ENCODE results near the gene CFAP410.
"Not testable (repeated sequence)": the region's sequence is repeated elsewhere in the genome, so short reads cannot be mapped to it uniquely, and the experiment has no call there.

The CFAP410 gene

GRCh38 chr21:44318489-44319285 is 20.5 kb downstream of the CFAP410 start:
- DNase-seq (ENCODE audit: low read depth in 2 of 2): no peak

GRCh38 chr21:44317871-44318270 is 21.3 kb downstream of the CFAP410 start:
- no peak for DNase-seq (ENCODE audit: low read depth in 2 of 2)

- no peak for DNase-seq (ENCODE audit: low read depth in 2 of 2)
Measured at GRCh38 chr21:44317241-44317782, 21.9 kb downstream of the CFAP410 start.

- DNase-seq (ENCODE audit: low read depth in 2 of 2): no peak
Measured at GRCh38 chr21:44316277-44316900, 22.8 kb downstream of the CFAP410 start.

- no peak for DNase-seq (ENCODE audit: low read depth in 2 of 2)
Measured at GRCh38 chr21:44315691-44316203, 23.4 kb downstream of the CFAP410 start.

- DNase-seq (ENCODE audit: low read depth in 2 of 2): no peak
Measured at GRCh38 chr21:44314561-44314960, 24.6 kb downstream of the CFAP410 start.

- DNase-seq (ENCODE audit: low read depth in 2 of 2): no peak
Measured at GRCh38 chr21:44314128-44314527, 25.1 kb downstream of the CFAP410 start.

- no peak for DNase-seq (ENCODE audit: low read depth in 2 of 2)
Measured at GRCh38 chr21:44313451-44313850, 25.7 kb downstream of the CFAP410 start.

- DNase-seq (ENCODE audit: low read depth in 2 of 2): no peak
Measured at GRCh38 chr21:44312716-44313115, 26.5 kb downstream of the CFAP410 start.

- DNase-seq (ENCODE audit: low read depth in 2 of 2): no peak
Measured at GRCh38 chr21:44312089-44312488, 27.1 kb downstream of the CFAP410 start.

GRCh38 chr21:44310628-44311507 is 28.3 kb downstream of the CFAP410 start:
- DNase-seq (ENCODE audit: low read depth in 2 of 2): no peak

GRCh38 chr21:44306936-44307704 is 32.1 kb downstream of the CFAP410 start:
- DNase-seq (ENCODE audit: low read depth in 2 of 2): no peak

- DNase-seq (ENCODE audit: low read depth in 2 of 2): no peak
Measured at GRCh38 chr21:44305691-44306090, 33.5 kb downstream of the CFAP410 start.

- no peak for DNase-seq (ENCODE audit: low read depth in 2 of 2)
Measured at GRCh38 chr21:44304877-44305293, 34.3 kb downstream of the CFAP410 start.

- no peak for DNase-seq (ENCODE audit: low read depth in 2 of 2)
Measured at GRCh38 chr21:44304011-44304616, 35.1 kb downstream of the CFAP410 start.

GRCh38 chr21:44303490-44303981 is 35.7 kb downstream of the CFAP410 start:
- no peak for DNase-seq (ENCODE audit: low read depth in 2 of 2)

GRCh38 chr21:44302573-44303401 is 36.4 kb downstream of the CFAP410 start:
- DNase-seq (ENCODE audit: low read depth in 2 of 2): not testable (repeated sequence)

- DNase-seq (ENCODE audit: low read depth in 2 of 2): no peak
Measured at GRCh38 chr21:44301961-44302406, 37.2 kb downstream of the CFAP410 start.

- DNase-seq (ENCODE audit: low read depth in 2 of 2): no peak
Measured at GRCh38 chr21:44301141-44301540, 38.0 kb downstream of the CFAP410 start.

Data from fibroblast of skin of left quadriceps (primary cell).